HepG2 (cell line): ENCODE measurements around the gene CPNE2.

Experiments used
- BHLHE40 ChIP-seq: IDR thresholded peaks from 2 replicates; pipeline ENCODE4 v1.6.1; 2011; ENCODE audit warnings: low read length, improper control_type of control experiment
- FOXJ3 ChIP-seq: sonication (generic); formaldehyde crosslinking; IDR thresholded peaks from 2 replicates; pipeline ENCODE4 v1.4.0; 2020; ENCODE audit warnings: missing genetic modification reagents, mild to moderate bottlenecking, borderline replicate concordance
- TCF7 ChIP-seq: sonication (generic); IDR thresholded peaks from 2 replicates; pipeline ENCODE4 v1.6.1; 2016; ENCODE audit warnings: antibody characterized with exemption, low read depth
- ZFP36L1 ChIP-seq: sonication (generic); formaldehyde crosslinking; IDR thresholded peaks from 2 replicates; pipeline ENCODE4 v1.8.0; 2022; ENCODE audit warnings: mild to moderate bottlenecking, missing genetic modification reagents, moderate library complexity
- ZNF383 ChIP-seq: sonication (generic); formaldehyde crosslinking; IDR thresholded peaks from 2 replicates; pipeline ENCODE4 v1.4.0; 2020; ENCODE audit warnings: missing genetic modification reagents, mild to moderate bottlenecking, borderline replicate concordance
- TF ChIP-seq, protein P1 (sequence below): sonication (generic); formaldehyde crosslinking; IDR thresholded peaks from 2 replicates; pipeline ENCODE4 v1.4.0; 2020; ENCODE audit warnings: missing genetic modification reagents, mild to moderate bottlenecking, borderline replicate concordance
- TF ChIP-seq, protein P2 (sequence below): sonication (generic); formaldehyde crosslinking; IDR thresholded peaks from 2 replicates; pipeline ENCODE4 v1.5.0; 2020; ENCODE audit warnings: mild to moderate bottlenecking, missing genetic modification reagents, moderate library complexity

DNA sequence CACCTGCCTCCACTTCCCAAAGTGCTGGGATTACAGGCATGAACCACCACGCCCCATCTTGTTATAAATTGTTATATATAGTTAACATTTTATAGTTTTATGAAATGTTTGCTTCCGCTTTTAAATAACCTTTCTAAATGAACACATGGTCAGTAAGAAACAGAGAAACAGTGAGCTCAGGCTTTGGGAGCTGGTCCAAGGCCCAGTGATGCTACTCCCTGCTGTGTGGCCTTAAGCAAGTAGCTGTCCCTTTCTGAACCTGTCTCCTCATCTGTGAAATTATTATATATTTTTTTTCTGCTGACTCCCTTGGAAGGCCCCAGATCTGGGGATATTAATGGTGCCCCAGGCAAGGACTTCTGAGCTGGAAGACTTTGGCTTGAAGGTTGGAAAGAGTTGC lies 19.0 kb downstream of the CPNE2 start:
- TF ChIP-seq ZFP36L1 (CRISPR knock-in tag) (no peak), BHLHE40 (no peak), TCF7 (no peak), FOXJ3 (no peak), ZNF383 (CRISPR knock-in tag) (no peak)
- TF ChIP-seq, protein P1, sequence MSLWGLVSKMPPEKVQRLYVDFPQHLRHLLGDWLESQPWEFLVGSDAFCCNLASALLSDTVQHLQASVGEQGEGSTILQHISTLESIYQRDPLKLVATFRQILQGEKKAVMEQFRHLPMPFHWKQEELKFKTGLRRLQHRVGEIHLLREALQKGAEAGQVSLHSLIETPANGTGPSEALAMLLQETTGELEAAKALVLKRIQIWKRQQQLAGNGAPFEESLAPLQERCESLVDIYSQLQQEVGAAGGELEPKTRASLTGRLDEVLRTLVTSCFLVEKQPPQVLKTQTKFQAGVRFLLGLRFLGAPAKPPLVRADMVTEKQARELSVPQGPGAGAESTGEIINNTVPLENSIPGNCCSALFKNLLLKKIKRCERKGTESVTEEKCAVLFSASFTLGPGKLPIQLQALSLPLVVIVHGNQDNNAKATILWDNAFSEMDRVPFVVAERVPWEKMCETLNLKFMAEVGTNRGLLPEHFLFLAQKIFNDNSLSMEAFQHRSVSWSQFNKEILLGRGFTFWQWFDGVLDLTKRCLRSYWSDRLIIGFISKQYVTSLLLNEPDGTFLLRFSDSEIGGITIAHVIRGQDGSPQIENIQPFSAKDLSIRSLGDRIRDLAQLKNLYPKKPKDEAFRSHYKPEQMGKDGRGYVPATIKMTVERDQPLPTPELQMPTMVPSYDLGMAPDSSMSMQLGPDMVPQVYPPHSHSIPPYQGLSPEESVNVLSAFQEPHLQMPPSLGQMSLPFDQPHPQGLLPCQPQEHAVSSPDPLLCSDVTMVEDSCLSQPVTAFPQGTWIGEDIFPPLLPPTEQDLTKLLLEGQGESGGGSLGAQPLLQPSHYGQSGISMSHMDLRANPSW (CRISPR knock-in tag) = no peak
- TF ChIP-seq, protein P2, sequence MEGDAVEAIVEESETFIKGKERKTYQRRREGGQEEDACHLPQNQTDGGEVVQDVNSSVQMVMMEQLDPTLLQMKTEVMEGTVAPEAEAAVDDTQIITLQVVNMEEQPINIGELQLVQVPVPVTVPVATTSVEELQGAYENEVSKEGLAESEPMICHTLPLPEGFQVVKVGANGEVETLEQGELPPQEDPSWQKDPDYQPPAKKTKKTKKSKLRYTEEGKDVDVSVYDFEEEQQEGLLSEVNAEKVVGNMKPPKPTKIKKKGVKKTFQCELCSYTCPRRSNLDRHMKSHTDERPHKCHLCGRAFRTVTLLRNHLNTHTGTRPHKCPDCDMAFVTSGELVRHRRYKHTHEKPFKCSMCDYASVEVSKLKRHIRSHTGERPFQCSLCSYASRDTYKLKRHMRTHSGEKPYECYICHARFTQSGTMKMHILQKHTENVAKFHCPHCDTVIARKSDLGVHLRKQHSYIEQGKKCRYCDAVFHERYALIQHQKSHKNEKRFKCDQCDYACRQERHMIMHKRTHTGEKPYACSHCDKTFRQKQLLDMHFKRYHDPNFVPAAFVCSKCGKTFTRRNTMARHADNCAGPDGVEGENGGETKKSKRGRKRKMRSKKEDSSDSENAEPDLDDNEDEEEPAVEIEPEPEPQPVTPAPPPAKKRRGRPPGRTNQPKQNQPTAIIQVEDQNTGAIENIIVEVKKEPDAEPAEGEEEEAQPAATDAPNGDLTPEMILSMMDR = no peak
